ENCODE results near the gene PTPN12. TPM values are rescaled to one million over a fixed set of nuclear protein-coding genes. Genes with fewer than 3 reads are reported as not detected.
"Not testable (repeated sequence)": the region's sequence is repeated elsewhere in the genome, so short reads cannot be mapped to it uniquely, and the experiment has no call there.

The PTPN12 gene
- polyA plus RNA-seq, 4 donors: 14.3 to 39.1 (median 21.9) TPM

GRCh38 chr7:77516085-77516484 lies 21.0 kb upstream of the PTPN12 start:
- no peak overlapping the region for H3K27ac ChIP-seq (ENCODE audit: low read depth in 1 of 3, low read length in 2 of 3)
- DNase-seq: no peak
- H3K36me3 ChIP-seq (ENCODE audit: control insufficient read depth in 3 of 3, insufficient read depth in 2 of 3, low read depth in 1 of 3, low read length in 3 of 3): no peaks in the 10 kb centered on the region
- peaks cover 0 to 4% (median 0%) of the 10 kb centered on the region in 3 donors for H3K4me1 ChIP-seq (ENCODE audit: control insufficient read depth in 3 of 3, insufficient read depth in 2 of 3, low read depth in 1 of 3, low read length in 2 of 3)
- 56 to 79% (median 73%) methylated on average over 3 of the region's 3 CpGs for WGBS, 3 donors
- H3K27me3 ChIP-seq (ENCODE audit: control insufficient read depth in 3 of 3, insufficient read depth in 3 of 3, low read length in 3 of 3): no peaks in the 10 kb centered on the region
- H3K4me3 ChIP-seq (ENCODE audit: low read depth in 1 of 3, low read length in 3 of 3): no peak overlapping the region
- H3K9me3 ChIP-seq (ENCODE audit: control insufficient read depth in 2 of 2, insufficient read depth in 1 of 2, low read depth in 1 of 2, low read length in 1 of 2): no peaks in the 10 kb centered on the region
- no peak for FAIRE-seq

GRCh38 chr7:77520261-77520660 lies 16.8 kb upstream of the PTPN12 start:
- no peak for FAIRE-seq
- 68 to 74% (median 69%) methylated on average over 1 of the region's 1 CpG for whole genome bisulfite sequencing, 3 donors

GRCh38 chr7:77521537-77521936 lies 15.6 kb upstream of the PTPN12 start:
- 92 to 97% (median 94%) methylated on average over 5 of the region's 5 CpGs for WGBS, 3 donors
- H3K4me1 ChIP-seq (ENCODE audit: control insufficient read depth in 3 of 3, insufficient read depth in 2 of 3, low read depth in 1 of 3, low read length in 2 of 3); FAIRE-seq; H3K27ac ChIP-seq (ENCODE audit: low read depth in 1 of 3, low read length in 2 of 3); H3K27me3 ChIP-seq (ENCODE audit: control insufficient read depth in 3 of 3, insufficient read depth in 3 of 3, low read length in 3 of 3); DNase-seq; H3K36me3 ChIP-seq (ENCODE audit: control insufficient read depth in 3 of 3, insufficient read depth in 2 of 3, low read depth in 1 of 3, low read length in 3 of 3); H3K9me3 ChIP-seq (ENCODE audit: control insufficient read depth in 2 of 2, insufficient read depth in 1 of 2, low read depth in 1 of 2, low read length in 1 of 2); H3K4me3 ChIP-seq (ENCODE audit: low read depth in 1 of 3, low read length in 3 of 3): not testable (repeated sequence)

More at GRCh38 chr7:77520261-77520660, 16.8 kb upstream of the PTPN12 start:
- DNase-seq: no peak
- Histone ChIP-seq H3K4me3 (ENCODE audit: low read depth in 1 of 3, low read length in 3 of 3) (no peak overlapping the region), H3K27me3 (ENCODE audit: control insufficient read depth in 3 of 3, insufficient read depth in 3 of 3, low read length in 3 of 3) (no peaks in the 10 kb centered on the region), H3K27ac (ENCODE audit: low read depth in 1 of 3, low read length in 2 of 3) (no peak overlapping the region), H3K9me3 (ENCODE audit: control insufficient read depth in 2 of 2, insufficient read depth in 1 of 2, low read depth in 1 of 2, low read length in 1 of 2) (no peaks in the 10 kb centered on the region), H3K4me1 (ENCODE audit: control insufficient read depth in 3 of 3, insufficient read depth in 2 of 3, low read depth in 1 of 3, low read length in 2 of 3) (peaks cover 0 to 4% (median 0%) of the 10 kb centered on the region in 3 donors), H3K36me3 (ENCODE audit: control insufficient read depth in 3 of 3, insufficient read depth in 2 of 3, low read depth in 1 of 3, low read length in 3 of 3) (no peaks in the 10 kb centered on the region)

GRCh38 chr7:77524731-77525130 lies 12.4 kb upstream of the PTPN12 start:
- Histone ChIP-seq H3K27ac (ENCODE audit: low read depth in 1 of 3, low read length in 2 of 3) (no peak overlapping the region), H3K4me1 (ENCODE audit: control insufficient read depth in 3 of 3, insufficient read depth in 2 of 3, low read depth in 1 of 3, low read length in 2 of 3) (no peaks in the 10 kb centered on the region), H3K4me3 (ENCODE audit: low read depth in 1 of 3, low read length in 3 of 3) (no peak overlapping the region), H3K27me3 (ENCODE audit: control insufficient read depth in 3 of 3, insufficient read depth in 3 of 3, low read length in 3 of 3) (no peaks in the 10 kb centered on the region), H3K36me3 (ENCODE audit: control insufficient read depth in 3 of 3, insufficient read depth in 2 of 3, low read depth in 1 of 3, low read length in 3 of 3) (no peaks in the 10 kb centered on the region), H3K9me3 (ENCODE audit: control insufficient read depth in 2 of 2, insufficient read depth in 1 of 2, low read depth in 1 of 2, low read length in 1 of 2) (no peaks in the 10 kb centered on the region)
- no peak for FAIRE-seq
- no peak for DNase-seq

- 90 to 98% (median 91%) methylated on average over 2 of the region's 2 CpGs for WGBS, 3 donors
- FAIRE-seq (no peak), DNase-seq (no peak)
- no peaks in the 10 kb centered on the region for H3K4me1 ChIP-seq (ENCODE audit: control insufficient read depth in 3 of 3, insufficient read depth in 2 of 3, low read depth in 1 of 3, low read length in 2 of 3)
- no peaks in the 10 kb centered on the region for H3K36me3 ChIP-seq (ENCODE audit: control insufficient read depth in 3 of 3, insufficient read depth in 2 of 3, low read depth in 1 of 3, low read length in 3 of 3)
- H3K27ac ChIP-seq (ENCODE audit: low read depth in 1 of 3, low read length in 2 of 3): no peak overlapping the region
- H3K9me3 ChIP-seq (ENCODE audit: control insufficient read depth in 2 of 2, insufficient read depth in 1 of 2, low read depth in 1 of 2, low read length in 1 of 2): no peaks in the 10 kb centered on the region
- no peaks in the 10 kb centered on the region for H3K27me3 ChIP-seq (ENCODE audit: control insufficient read depth in 3 of 3, insufficient read depth in 3 of 3, low read length in 3 of 3)
- no peak overlapping the region for H3K4me3 ChIP-seq (ENCODE audit: low read depth in 1 of 3, low read length in 3 of 3)
Measured at GRCh38 chr7:77525231-77525630, 11.9 kb upstream of the PTPN12 start.

- no peaks in the 10 kb centered on the region for H3K9me3 ChIP-seq (ENCODE audit: control insufficient read depth in 2 of 2, insufficient read depth in 1 of 2, low read depth in 1 of 2, low read length in 1 of 2)
- no peak overlapping the region for H3K27ac ChIP-seq (ENCODE audit: low read depth in 1 of 3, low read length in 2 of 3)
- no peak overlapping the region for H3K4me3 ChIP-seq (ENCODE audit: low read depth in 1 of 3, low read length in 3 of 3)
- no peaks in the 10 kb centered on the region for H3K27me3 ChIP-seq (ENCODE audit: control insufficient read depth in 3 of 3, insufficient read depth in 3 of 3, low read length in 3 of 3)
- FAIRE-seq (no peak), DNase-seq (no peak)
- H3K4me1 ChIP-seq (ENCODE audit: control insufficient read depth in 3 of 3, insufficient read depth in 2 of 3, low read depth in 1 of 3, low read length in 2 of 3): no peaks in the 10 kb centered on the region
- H3K36me3 ChIP-seq (ENCODE audit: control insufficient read depth in 3 of 3, insufficient read depth in 2 of 3, low read depth in 1 of 3, low read length in 3 of 3): no peaks in the 10 kb centered on the region
Measured at GRCh38 chr7:77528368-77528767, 8.7 kb upstream of the PTPN12 start.

- FAIRE-seq (no peak), DNase-seq (no peak)
- no peak overlapping the region for H3K27ac ChIP-seq (ENCODE audit: low read depth in 1 of 3, low read length in 2 of 3)
- H3K27me3 ChIP-seq (ENCODE audit: control insufficient read depth in 3 of 3, insufficient read depth in 3 of 3, low read length in 3 of 3): no peaks in the 10 kb centered on the region
- H3K4me1 ChIP-seq (ENCODE audit: control insufficient read depth in 3 of 3, insufficient read depth in 2 of 3, low read depth in 1 of 3, low read length in 2 of 3): no peaks in the 10 kb centered on the region
- 83 to 90% (median 84%) methylated on average over 4 of the region's 4 CpGs for WGBS, 3 donors
- H3K9me3 ChIP-seq (ENCODE audit: control insufficient read depth in 2 of 2, insufficient read depth in 1 of 2, low read depth in 1 of 2, low read length in 1 of 2): no peaks in the 10 kb centered on the region
- H3K36me3 ChIP-seq (ENCODE audit: control insufficient read depth in 3 of 3, insufficient read depth in 2 of 3, low read depth in 1 of 3, low read length in 3 of 3): no peaks in the 10 kb centered on the region
- no peak overlapping the region for H3K4me3 ChIP-seq (ENCODE audit: low read depth in 1 of 3, low read length in 3 of 3)
Measured at GRCh38 chr7:77529279-77529678, 7.8 kb upstream of the PTPN12 start.

GRCh38 chr7:77531038-77531437 lies 6.1 kb upstream of the PTPN12 start:
- H3K4me1 ChIP-seq (ENCODE audit: control insufficient read depth in 3 of 3, insufficient read depth in 2 of 3, low read depth in 1 of 3, low read length in 2 of 3): peaks cover 0 to 4% (median 0%) of the 10 kb centered on the region in 3 donors
- H3K27ac ChIP-seq (ENCODE audit: low read depth in 1 of 3, low read length in 2 of 3): no peak overlapping the region
- FAIRE-seq: no peak
- H3K9me3 ChIP-seq (ENCODE audit: control insufficient read depth in 2 of 2, insufficient read depth in 1 of 2, low read depth in 1 of 2, low read length in 1 of 2): peaks cover 0 to 7% of the 10 kb centered on the region in 2 donors
- 49 to 54% (median 50%) methylated on average over 2 of the region's 2 CpGs for WGBS, 3 donors
- H3K36me3 ChIP-seq (ENCODE audit: control insufficient read depth in 3 of 3, insufficient read depth in 2 of 3, low read depth in 1 of 3, low read length in 3 of 3): no peaks in the 10 kb centered on the region
- no peaks in the 10 kb centered on the region for H3K27me3 ChIP-seq (ENCODE audit: control insufficient read depth in 3 of 3, insufficient read depth in 3 of 3, low read length in 3 of 3)
- H3K4me3 ChIP-seq (ENCODE audit: low read depth in 1 of 3, low read length in 3 of 3): no peak overlapping the region
- DNase-seq: no peak

GRCh38 chr7:77532247-77532646 lies 4.8 kb upstream of the PTPN12 start:
- WGBS, 3 donors: 85 to 91% (median 91%) methylated on average over 5 of the region's 5 CpGs

More at GRCh38 chr7:77532247-77532646, 4.8 kb upstream of the PTPN12 start:
- DNase-seq (no peak), FAIRE-seq (no peak)
- Histone ChIP-seq H3K36me3 (ENCODE audit: control insufficient read depth in 3 of 3, insufficient read depth in 2 of 3, low read depth in 1 of 3, low read length in 3 of 3) (no peaks in the 10 kb centered on the region), H3K27ac (ENCODE audit: low read depth in 1 of 3, low read length in 2 of 3) (no peak overlapping the region), H3K27me3 (ENCODE audit: control insufficient read depth in 3 of 3, insufficient read depth in 3 of 3, low read length in 3 of 3) (no peaks in the 10 kb centered on the region), H3K4me1 (ENCODE audit: control insufficient read depth in 3 of 3, insufficient read depth in 2 of 3, low read depth in 1 of 3, low read length in 2 of 3) (peaks cover 0 to 4% (median 0%) of the 10 kb centered on the region in 3 donors), H3K4me3 (ENCODE audit: low read depth in 1 of 3, low read length in 3 of 3) (no peak overlapping the region), H3K9me3 (ENCODE audit: control insufficient read depth in 2 of 2, insufficient read depth in 1 of 2, low read depth in 1 of 2, low read length in 1 of 2) (peaks cover 0 to 7% of the 10 kb centered on the region in 2 donors)

Measured in small intestine (tissue), 7 donors.